ENCODE results near the gene CDKN2AIP.

The CDKN2AIP gene

DNA sequence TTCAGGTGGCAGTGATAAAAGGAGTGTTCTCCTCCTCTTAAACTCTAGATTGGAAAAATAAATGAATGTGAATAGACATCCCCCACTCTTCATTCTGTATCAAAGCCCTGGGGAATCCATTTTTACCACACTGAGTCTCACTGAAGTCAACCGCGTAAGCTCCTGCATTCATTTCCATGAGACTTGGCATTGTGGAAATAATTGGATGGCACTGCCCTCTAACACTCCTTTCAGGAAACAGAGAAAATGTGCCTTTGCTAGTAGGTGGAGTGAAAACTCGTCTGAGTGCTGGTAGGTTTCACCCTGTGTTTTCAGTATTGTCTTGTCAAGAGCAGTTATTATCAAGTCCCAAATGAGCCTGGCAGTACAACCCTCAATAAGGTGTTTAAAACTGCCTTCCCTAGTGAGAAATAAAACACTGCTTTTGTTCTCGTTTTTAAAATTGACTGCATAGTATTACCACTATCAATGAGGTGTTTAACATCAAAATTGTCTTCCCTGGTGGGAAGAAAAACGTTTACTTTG, 9.7 kb upstream of the CDKN2AIP start:
- TF ChIP-seq EZH2 (IDR thresholded peaks at IDR 0.05; ENCODE audit: borderline replicate concordance, low read length): no peak
- TF ChIP-seq, protein P1, sequence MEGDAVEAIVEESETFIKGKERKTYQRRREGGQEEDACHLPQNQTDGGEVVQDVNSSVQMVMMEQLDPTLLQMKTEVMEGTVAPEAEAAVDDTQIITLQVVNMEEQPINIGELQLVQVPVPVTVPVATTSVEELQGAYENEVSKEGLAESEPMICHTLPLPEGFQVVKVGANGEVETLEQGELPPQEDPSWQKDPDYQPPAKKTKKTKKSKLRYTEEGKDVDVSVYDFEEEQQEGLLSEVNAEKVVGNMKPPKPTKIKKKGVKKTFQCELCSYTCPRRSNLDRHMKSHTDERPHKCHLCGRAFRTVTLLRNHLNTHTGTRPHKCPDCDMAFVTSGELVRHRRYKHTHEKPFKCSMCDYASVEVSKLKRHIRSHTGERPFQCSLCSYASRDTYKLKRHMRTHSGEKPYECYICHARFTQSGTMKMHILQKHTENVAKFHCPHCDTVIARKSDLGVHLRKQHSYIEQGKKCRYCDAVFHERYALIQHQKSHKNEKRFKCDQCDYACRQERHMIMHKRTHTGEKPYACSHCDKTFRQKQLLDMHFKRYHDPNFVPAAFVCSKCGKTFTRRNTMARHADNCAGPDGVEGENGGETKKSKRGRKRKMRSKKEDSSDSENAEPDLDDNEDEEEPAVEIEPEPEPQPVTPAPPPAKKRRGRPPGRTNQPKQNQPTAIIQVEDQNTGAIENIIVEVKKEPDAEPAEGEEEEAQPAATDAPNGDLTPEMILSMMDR (IDR thresholded peaks at IDR 0.05; ENCODE audit: low read length): no peak
- no peaks in the 10 kb centered on the region for H4K20me1 ChIP-seq (ENCODE audit: insufficient read depth, low read length)
- no peak overlapping the region for H3K9ac ChIP-seq (ENCODE audit: low read length)
- no peaks in the 10 kb centered on the region for H3K36me3 ChIP-seq (ENCODE audit: insufficient read depth, low read length)
- H3K9me2 ChIP-seq (ENCODE audit: low read depth, low read length): no peaks in the 10 kb centered on the region
- H3F3A ChIP-seq (ENCODE audit: insufficient read depth, low read length): no peaks in the 10 kb centered on the region
- H3K79me2 ChIP-seq (ENCODE audit: insufficient read depth, low read length): no peaks in the 10 kb centered on the region
- no peak overlapping the region for H3K4me3 ChIP-seq (ENCODE audit: low read depth, low read length, poor library complexity, severe bottlenecking)
- no peaks in the 10 kb centered on the region for H3K27me3 ChIP-seq (ENCODE audit: insufficient read depth, low read length)
- H2AFZ ChIP-seq (ENCODE audit: low read length): no peak overlapping the region
- H3K4me1 ChIP-seq (ENCODE audit: insufficient read depth, low read length, severe bottlenecking): no peaks in the 10 kb centered on the region
- H3K27ac ChIP-seq (ENCODE audit: low read depth, low read length, poor library complexity, severe bottlenecking): no peak overlapping the region
- no peaks in the 10 kb centered on the region for H3K9me3 ChIP-seq (ENCODE audit: low read length)
- H3K4me2 ChIP-seq (ENCODE audit: low read length): no peak overlapping the region

DNA sequence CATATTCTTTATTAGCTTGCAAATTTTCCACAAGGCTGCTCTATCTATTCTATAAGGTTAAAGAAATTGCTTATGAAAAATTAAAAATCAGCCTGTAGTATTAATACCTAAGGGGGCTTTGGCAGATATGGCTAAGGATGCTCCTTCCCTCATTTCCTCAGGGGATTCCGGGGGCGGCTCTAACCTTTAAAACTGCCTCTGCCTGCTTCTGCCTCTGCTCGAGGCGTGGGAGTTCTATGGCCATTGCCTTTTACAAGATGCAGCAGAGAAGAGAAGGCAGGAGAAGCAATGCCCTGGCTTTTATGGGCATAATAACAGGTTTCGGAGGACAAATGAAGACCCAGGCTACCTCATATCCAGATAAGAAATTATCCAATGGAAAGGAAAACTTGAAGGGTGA, 8.6 kb upstream of the CDKN2AIP start:
- Histone ChIP-seq H3K4me2 (ENCODE audit: low read length) (no peak overlapping the region), H3K27ac (ENCODE audit: low read depth, low read length, poor library complexity, severe bottlenecking) (no peak overlapping the region), H3K9me3 (ENCODE audit: low read length) (no peaks in the 10 kb centered on the region), H3K79me2 (ENCODE audit: insufficient read depth, low read length) (no peaks in the 10 kb centered on the region), H2AFZ (ENCODE audit: low read length) (no peak overlapping the region), H3K36me3 (ENCODE audit: insufficient read depth, low read length) (no peaks in the 10 kb centered on the region), H4K20me1 (ENCODE audit: insufficient read depth, low read length) (no peaks in the 10 kb centered on the region), H3K27me3 (ENCODE audit: insufficient read depth, low read length) (no peaks in the 10 kb centered on the region), H3K9ac (ENCODE audit: low read length) (no peak overlapping the region), H3K4me1 (ENCODE audit: insufficient read depth, low read length, severe bottlenecking) (no peaks in the 10 kb centered on the region), H3K4me3 (ENCODE audit: low read depth, low read length, poor library complexity, severe bottlenecking) (no peak overlapping the region), H3F3A (ENCODE audit: insufficient read depth, low read length) (no peaks in the 10 kb centered on the region), H3K9me2 (ENCODE audit: low read depth, low read length) (no peaks in the 10 kb centered on the region)
- TF ChIP-seq, protein P1 (IDR thresholded peaks at IDR 0.05; ENCODE audit: low read length): no peak
- no peak for TF ChIP-seq EZH2 (IDR thresholded peaks at IDR 0.05; ENCODE audit: borderline replicate concordance, low read length)

DNA sequence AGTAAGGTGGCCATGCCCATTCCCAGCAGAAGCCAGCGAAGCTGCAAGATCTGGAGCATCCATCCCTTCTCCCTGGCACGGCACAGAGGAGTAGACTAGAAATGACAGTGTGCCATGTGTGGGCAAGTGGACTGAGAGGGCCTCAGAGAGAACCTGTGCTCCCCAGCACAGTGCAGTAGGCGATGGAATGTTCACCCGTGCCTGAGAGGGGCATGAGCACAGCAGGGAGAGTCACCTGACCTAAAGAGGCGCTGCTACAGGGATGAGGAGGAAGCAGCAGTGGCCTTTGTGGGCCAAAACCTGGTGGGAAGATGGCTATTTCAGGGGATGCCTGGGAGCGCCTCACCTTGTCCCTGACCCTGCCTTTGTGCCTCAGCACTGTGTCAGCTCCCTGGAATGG, 8.0 kb upstream of the CDKN2AIP start:
- no peak overlapping the region for H3K4me3 ChIP-seq (ENCODE audit: low read depth, low read length, poor library complexity, severe bottlenecking)
- no peak overlapping the region for H3K27ac ChIP-seq (ENCODE audit: low read depth, low read length, poor library complexity, severe bottlenecking)
- H3K36me3 ChIP-seq (ENCODE audit: insufficient read depth, low read length): no peaks in the 10 kb centered on the region
- TF ChIP-seq EZH2 (IDR thresholded peaks at IDR 0.05; ENCODE audit: borderline replicate concordance, low read length): no peak
- TF ChIP-seq, protein P1 (IDR thresholded peaks at IDR 0.05; ENCODE audit: low read length): no peak
- H2AFZ ChIP-seq (ENCODE audit: low read length): no peak overlapping the region
- H3K9me3 ChIP-seq (ENCODE audit: low read length): no peaks in the 10 kb centered on the region
- no peaks in the 10 kb centered on the region for H3K9me2 ChIP-seq (ENCODE audit: low read depth, low read length)
- H3K9ac ChIP-seq (ENCODE audit: low read length): no peak overlapping the region
- H3K27me3 ChIP-seq (ENCODE audit: insufficient read depth, low read length): no peaks in the 10 kb centered on the region
- H3K4me1 ChIP-seq (ENCODE audit: insufficient read depth, low read length, severe bottlenecking): no peaks in the 10 kb centered on the region
- no peak overlapping the region for H3K4me2 ChIP-seq (ENCODE audit: low read length)
- H4K20me1 ChIP-seq (ENCODE audit: insufficient read depth, low read length): no peaks in the 10 kb centered on the region
- H3K79me2 ChIP-seq (ENCODE audit: insufficient read depth, low read length): no peaks in the 10 kb centered on the region
- H3F3A ChIP-seq (ENCODE audit: insufficient read depth, low read length): no peaks in the 10 kb centered on the region

All from OCI-LY1 (cell line).